GM21619 (cell line): Measurements from ENCODE around the gene SLC9A9.

Source experiments
- ATAC-seq: cut with Tn5 transposase; IDR thresholded peaks from one replicate; pipeline ENCODE4 v1.9.1; 2021; ENCODE audit not compliant: unreplicated experiment

Gene SLC9A9

DNA sequence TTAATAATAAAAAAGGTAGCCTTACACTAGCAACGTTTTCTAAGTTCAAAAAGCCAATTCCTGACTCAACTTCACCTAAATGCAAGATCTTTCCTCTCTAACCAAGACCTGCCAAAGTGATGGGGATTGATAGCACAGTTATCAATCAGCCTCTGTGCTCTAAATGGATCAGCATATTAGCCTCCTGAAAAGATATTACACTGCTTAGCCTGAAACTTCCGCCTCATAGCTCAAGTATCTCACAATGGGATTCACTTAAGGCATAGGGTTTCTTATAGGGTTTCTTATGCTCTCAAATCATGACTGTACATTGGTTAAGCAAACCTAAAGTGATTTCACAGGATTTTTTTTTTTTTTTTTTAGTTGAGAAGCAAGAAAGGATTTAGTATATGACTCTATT, 436 bp upstream of the SLC9A9 start:
- ATAC-seq, result peak; percentile 5

DNA sequence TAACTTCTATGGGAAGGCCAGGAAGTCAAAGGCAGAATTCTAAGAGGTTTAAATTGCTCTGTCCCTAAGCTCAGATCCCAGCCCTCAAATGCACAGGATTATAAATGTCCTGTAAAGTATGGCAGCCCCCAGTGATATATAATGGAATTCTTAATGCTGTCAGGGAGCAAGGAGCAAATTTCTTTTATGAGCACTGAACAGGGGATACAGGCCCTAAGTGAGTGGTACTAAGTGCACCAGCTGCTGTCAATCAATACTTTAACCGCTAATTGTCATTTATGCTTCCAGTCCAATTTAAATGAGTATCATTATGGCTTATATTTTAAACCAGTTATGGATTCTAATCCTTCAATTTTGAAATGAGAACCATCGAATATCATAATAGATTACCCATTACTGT, 4.7 kb downstream of the SLC9A9 start:
- ATAC-seq, result no peak

DNA sequence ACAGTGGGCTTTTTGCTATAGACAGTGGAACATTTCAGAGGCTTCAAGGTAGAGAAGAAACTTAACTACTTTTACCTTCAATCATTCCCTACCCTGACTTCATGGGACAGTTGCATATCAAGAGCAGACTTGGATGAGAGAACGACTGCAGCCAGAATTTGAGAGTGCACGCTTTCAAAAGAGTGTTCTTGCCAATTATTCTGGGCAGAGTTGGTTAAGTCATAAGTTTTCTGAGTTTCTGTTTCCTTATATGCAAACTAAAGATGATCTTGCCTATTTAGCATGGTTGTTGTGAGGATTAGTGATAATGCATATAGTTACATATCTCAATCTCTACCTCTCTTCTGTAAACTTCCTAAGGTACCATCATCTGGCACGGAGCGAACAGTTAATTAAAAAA, 7.6 kb downstream of the SLC9A9 start:
- ATAC-seq, result no peak

DNA sequence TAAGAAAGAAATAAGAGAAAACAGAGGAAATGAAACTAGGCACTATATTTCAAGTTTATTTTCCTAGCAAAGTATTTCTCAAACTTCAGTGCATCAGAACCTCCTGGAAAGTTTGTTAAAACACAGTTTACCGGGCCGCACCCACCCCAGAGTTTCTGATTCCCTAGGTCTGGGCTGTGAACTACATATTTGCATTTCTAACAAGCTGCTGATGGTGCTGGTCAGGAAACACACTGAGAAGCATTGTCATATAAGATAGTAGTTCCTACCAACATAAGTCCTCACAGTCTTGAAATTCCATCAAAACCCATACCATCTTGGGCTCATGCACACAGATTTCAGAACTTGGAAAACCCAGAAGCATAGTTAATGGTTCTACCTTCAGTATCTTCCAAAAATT, 8.3 kb downstream of the SLC9A9 start:
- ATAC-seq, result peak; percentile 63

GRCh38 chr3:143837076-143837475, 11.2 kb downstream of the SLC9A9 start:
- ATAC-seq, result no peak

DNA sequence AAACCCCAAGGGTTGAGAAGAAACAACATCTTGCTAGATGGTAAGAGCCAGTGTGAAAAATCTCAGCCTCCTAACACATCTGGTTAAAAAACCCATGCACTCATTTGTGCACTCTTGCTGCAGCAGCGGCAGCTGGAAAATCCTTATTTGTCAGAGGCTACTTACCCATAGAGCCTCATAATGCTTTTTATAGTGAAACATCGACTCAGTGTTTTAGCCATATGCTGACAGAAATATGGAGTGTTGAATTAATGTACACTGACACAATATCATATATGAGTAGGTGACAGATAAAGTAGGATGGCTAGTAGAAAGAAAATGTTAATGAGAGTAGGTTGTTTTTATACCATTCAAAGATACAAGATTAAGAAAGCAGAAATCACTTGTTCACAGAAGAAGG, 13.0 kb downstream of the SLC9A9 start:
- no peak for ATAC-seq

- ATAC-seq, result peak; percentile 39
These were observed 15.8 kb downstream of the SLC9A9 start for GRCh38 chr3:143832433-143832832.

GRCh38 chr3:143831994-143832393, 16.3 kb downstream of the SLC9A9 start:
- peak; percentile 74 for ATAC-seq

- peak; percentile 39 for ATAC-seq
These were observed 17.1 kb downstream of the SLC9A9 start for GRCh38 chr3:143831208-143831607.

- ATAC-seq, result no peak
These were observed 17.5 kb downstream of the SLC9A9 start for GRCh38 chr3:143830786-143831185.

DNA sequence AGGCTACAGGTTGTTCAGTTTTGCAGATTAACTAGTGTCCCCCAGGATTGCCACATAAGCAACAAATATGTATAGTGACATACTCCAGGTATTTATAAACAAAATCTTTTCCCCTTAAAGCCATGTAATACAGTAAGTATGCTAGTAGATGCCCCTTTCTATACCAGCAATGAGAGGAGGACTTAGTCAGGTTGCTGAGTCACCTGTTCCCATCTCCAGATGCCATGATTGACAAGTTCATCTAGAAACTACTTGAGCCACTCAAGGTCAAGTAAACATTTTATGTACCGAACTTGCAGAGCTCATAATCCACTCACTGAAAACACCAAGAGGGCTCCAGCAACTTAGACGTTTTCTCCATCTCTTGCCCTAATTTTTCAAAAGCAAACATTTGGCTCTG, 18.2 kb downstream of the SLC9A9 start:
- ATAC-seq, result no peak

GRCh38 chr3:143827425-143827824, 20.8 kb downstream of the SLC9A9 start:
- ATAC-seq, result no peak

- no peak for ATAC-seq
These were observed 22.0 kb downstream of the SLC9A9 start for GRCh38 chr3:143826296-143826695.

GRCh38 chr3:143825513-143825912, 22.8 kb downstream of the SLC9A9 start:
- ATAC-seq, result peak; percentile 77

DNA sequence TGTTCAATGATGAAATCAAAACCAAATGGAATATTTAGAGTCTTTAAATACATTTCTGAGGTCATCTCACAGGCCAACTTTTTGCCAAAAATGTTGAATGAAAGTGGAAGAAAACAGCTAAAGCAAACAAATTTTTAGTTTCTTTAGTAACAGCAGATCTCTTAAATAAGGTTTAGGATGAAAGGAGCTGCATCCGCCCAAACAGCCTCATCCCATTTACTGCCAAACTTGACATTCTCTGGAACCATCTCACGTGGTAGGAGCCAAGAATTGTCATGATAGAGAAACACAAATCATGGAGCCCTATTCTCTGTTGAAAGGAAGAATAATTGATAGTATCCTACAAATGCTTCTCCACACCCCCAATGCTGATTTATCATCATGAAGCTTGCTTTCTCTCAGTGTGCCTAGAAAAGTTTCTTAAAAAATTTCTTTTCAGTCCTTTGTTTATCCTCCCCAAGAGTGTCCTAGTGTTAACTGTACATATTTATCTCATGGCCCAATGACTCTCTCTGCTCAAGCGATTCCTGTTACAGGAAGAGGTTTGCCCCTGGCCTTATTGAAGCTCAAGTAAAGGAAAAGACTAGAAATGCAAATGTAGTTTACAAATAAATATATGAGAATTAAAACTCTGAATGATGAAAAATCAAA, 23.4 kb downstream of the SLC9A9 start:
- ATAC-seq, result no peak

- ATAC-seq, result no peak
These were observed 25.5 kb downstream of the SLC9A9 start for GRCh38 chr3:143822798-143823197.

GRCh38 chr3:143822374-143822773, 25.9 kb downstream of the SLC9A9 start:
- no peak for ATAC-seq

DNA sequence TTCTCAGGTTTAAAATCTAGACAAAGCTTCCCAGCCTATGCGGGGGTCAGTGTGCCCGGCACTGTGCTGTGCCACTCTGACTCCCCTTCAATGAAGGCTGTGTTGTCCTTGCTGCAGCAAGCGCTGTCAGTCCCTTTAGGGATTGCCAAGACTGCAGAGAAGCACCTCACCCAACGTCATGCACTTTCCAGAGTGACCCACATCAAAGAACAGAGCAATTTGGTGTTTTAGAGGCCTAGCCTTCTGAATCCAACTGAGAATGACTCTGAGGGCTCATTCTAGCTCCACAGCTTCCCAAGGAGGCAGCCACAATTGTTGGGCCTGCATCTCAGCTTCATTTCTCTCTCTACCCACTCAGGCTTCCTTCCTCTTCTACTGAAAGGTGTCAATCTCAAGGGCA, 26.4 kb downstream of the SLC9A9 start:
- ATAC-seq, result no peak

GRCh38 chr3:143820466-143821221, 27.6 kb downstream of the SLC9A9 start:
- no peak for ATAC-seq

GRCh38 chr3:143819890-143820289, 28.4 kb downstream of the SLC9A9 start:
- no peak for ATAC-seq

- peak; percentile 45 for ATAC-seq
These were observed 33.8 kb downstream of the SLC9A9 start for GRCh38 chr3:143814443-143814889.

DNA sequence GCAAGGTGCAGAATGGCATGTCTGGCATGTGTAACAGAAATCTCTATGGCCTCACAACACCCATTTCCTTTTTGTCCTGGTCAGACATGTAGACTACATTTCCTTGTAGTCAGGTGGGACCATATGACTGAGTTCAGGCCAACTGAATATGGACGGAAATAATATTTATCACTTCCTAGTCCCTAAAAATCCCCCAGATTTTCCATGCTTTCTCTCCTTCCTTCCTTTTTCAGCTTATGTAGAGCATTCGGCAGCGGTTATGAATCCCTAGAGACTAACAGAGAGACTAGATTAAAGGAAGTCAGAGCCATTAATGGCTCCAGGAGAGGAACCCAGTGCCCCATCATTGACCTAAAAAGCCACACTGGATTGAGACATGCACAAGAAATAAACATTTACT, 35.8 kb downstream of the SLC9A9 start:
- no peak for ATAC-seq

DNA sequence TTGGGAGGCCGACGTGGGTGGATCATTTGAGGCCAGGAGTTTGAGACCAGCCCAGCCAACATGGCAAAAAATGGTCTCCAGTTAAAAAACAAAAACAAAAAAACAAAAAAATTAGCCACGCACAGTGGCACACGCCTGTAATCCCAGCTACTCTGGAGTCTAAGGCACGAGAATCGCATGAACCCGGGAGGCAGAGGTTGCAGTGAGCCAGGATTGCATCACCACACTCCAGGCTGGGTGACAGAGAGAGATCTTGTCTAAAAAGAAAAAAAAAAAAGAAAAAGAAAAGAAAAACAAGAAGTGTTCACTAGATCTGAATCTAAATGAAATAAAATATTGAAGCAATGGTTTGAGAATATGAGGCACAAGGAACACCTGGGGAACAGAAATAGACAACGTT, 36.7 kb downstream of the SLC9A9 start:
- ATAC-seq, result no peak
